Measurements from ENCODE around the gene INSR. TPM values are rescaled to one million over a fixed set of nuclear protein-coding genes. Genes with fewer than 3 reads are reported as not detected.
"Not testable (repeated sequence)": the region's sequence is repeated elsewhere in the genome, so short reads cannot be mapped to it uniquely, and the experiment has no call there.

The INSR gene
- total RNA-seq, 4 donors from 2014 or later, result 67.1 to 120 (median 80.2) TPM

GRCh38 chr19:7161292-7161691 is 132.9 kb downstream of the INSR start:
- DNase-seq (ENCODE audit: low spot score) (no peak), ATAC-seq (ENCODE audit: low FRiP score) (no peak)
- TF ChIP-seq CTCF (IDR thresholded peaks at IDR 0.05), result no peak

GRCh38 chr19:7159105-7159933 is 134.9 kb downstream of the INSR start:
- no peak for TF ChIP-seq CTCF (IDR thresholded peaks at IDR 0.05)
- no peak for DNase-seq (ENCODE audit: low spot score)

GRCh38 chr19:7153022-7153421 is 141.2 kb downstream of the INSR start:
- DNase-seq (ENCODE audit: low spot score), result no peak
- no peak for TF ChIP-seq CTCF (IDR thresholded peaks at IDR 0.05)
- no peak for ATAC-seq (ENCODE audit: low FRiP score)

More at GRCh38 chr19:7159105-7159933, 134.9 kb downstream of the INSR start:
- peak; percentile 67 for ATAC-seq (ENCODE audit: low FRiP score)

GRCh38 chr19:7152568-7152967 is 141.6 kb downstream of the INSR start:
- ATAC-seq (ENCODE audit: low FRiP score) (no peak), DNase-seq (ENCODE audit: low spot score) (no peak)
- TF ChIP-seq CTCF (IDR thresholded peaks at IDR 0.05), result no peak

GRCh38 chr19:7149956-7150705 is 144.1 kb downstream of the INSR start:
- no peak for DNase-seq (ENCODE audit: low spot score)
- no peak for TF ChIP-seq CTCF (IDR thresholded peaks at IDR 0.05)
- no peak for ATAC-seq (ENCODE audit: low FRiP score)

GRCh38 chr19:7147119-7147675 is 147.0 kb downstream of the INSR start:
- DNase-seq (ENCODE audit: low spot score); ATAC-seq (ENCODE audit: low FRiP score): not testable (repeated sequence)

GRCh38 chr19:7146086-7146485 is 148.1 kb downstream of the INSR start:
- DNase-seq (ENCODE audit: low spot score); ATAC-seq (ENCODE audit: low FRiP score): not testable (repeated sequence)
